ENCODE data around the gene LRRC72. TPM values are rescaled to one million over a fixed set of nuclear protein-coding genes. Genes with fewer than 3 reads are reported as not detected.

Gene LRRC72
- not detected for total RNA-seq (2021; ENCODE audit: unreplicated experiment)
- polyA plus RNA-seq (2012; ENCODE audit: insufficient read length), result not detected
- not detected for Bru-seq, nascent RNA
- not detected for BruChase-seq, experiment 1, labeled RNA remaining after a 2-hour chase
- not detected for BruChase-seq, experiment 2, labeled RNA remaining after a 6-hour chase
- long read RNA-seq, result 0 reads

- BruUV-seq (replicated peaks), result no TSS peak
- ATAC-seq, result no peak
- in situ Hi-C loops (cut with HindIII; ENCODE audit: low pct_unique_long_range_greater_than_20kb, low sequenced_read_pairs), result no loop called here
- ChIA-PET POLR2A (no interaction called here), CTCF (interaction anchor here (0.7 kb wide), 1 partner anchor 615 kb away, joined by 4 read pairs; no protein-coding TSS in a partner anchor)
- Histone ChIP-seq H3K27ac (ENCODE audit: low read length) (no peak within 1 kb of the TSS), H3K27me3 (ENCODE audit: control insufficient read depth, insufficient read depth, low read length) (no peaks in the 10 kb centered on the region; the same call in 1 of the 2 replicates), H3K9me3 (ENCODE audit: control insufficient read depth, insufficient read depth, low read depth, low read length) (no peaks in the 10 kb centered on the region), H3K4me3 (ENCODE audit: low read depth in 2 of 2, low read length in 2 of 2) (no peak within 1 kb of the TSS), H3K36me3 (ENCODE audit: control insufficient read depth, insufficient read depth, low read length) (no peaks in the 10 kb centered on the region), H3K4me1 (ENCODE audit: control insufficient read depth, insufficient read depth, low read length) (no peaks in the 10 kb centered on the region)
- intact Hi-C loops (cut with micrococcal nuclease; ENCODE audit: unreplicated experiment), result no loop called here
- TF ChIP-seq TCF7L2 (IDR thresholded peaks at IDR 0.05; ENCODE audit: low read depth, low read length) (no peak), SIN3A (IDR thresholded peaks at IDR 0.05; ENCODE audit: borderline replicate concordance, insufficient read depth, low read depth, low read length) (no peak), REST (IDR thresholded peaks at IDR 0.05; ENCODE audit: insufficient read depth in 1 of 2, low read depth in 2 of 2, low read length in 1 of 2) (no peak), CTCF (IDR thresholded peaks at IDR 0.05) (no peak), POLR2AphosphoS5 (IDR thresholded peaks at IDR 0.05; ENCODE audit: low read depth, low read length) (no peak)
- no peak for DNase-seq (ENCODE audit: low read depth, low spot score)
Observed at GRCh38 chr7:16526742-16527540, at the start of gene LRRC72. Gene LRRC72 (plus strand): TSS chr7:16526825. CDS start chr7:16526953, 128 bp downstream.

GRCh38 chr7:16479161-16479560 is 47.5 kb upstream of the LRRC72 start:
- no peaks in the 10 kb centered on the region for H3K4me1 ChIP-seq (ENCODE audit: control insufficient read depth, insufficient read depth, low read length)
- CTCF ChIA-PET, result no interaction called here
- no peaks in the 10 kb centered on the region for H3K9me3 ChIP-seq (ENCODE audit: control insufficient read depth, insufficient read depth, low read depth, low read length)
- in situ Hi-C loops (cut with HindIII; ENCODE audit: low pct_unique_long_range_greater_than_20kb, low sequenced_read_pairs) (no loop called here), intact Hi-C loops (cut with micrococcal nuclease; ENCODE audit: unreplicated experiment) (no loop called here)
- H3K27me3 ChIP-seq (ENCODE audit: control insufficient read depth, insufficient read depth, low read length), result no peaks in the 10 kb centered on the region
- H3K27ac ChIP-seq (ENCODE audit: low read length), result no peak overlapping the region
- no peak overlapping the region for H3K4me3 ChIP-seq (ENCODE audit: low read depth in 2 of 2, low read length in 2 of 2)
- POLR2A ChIA-PET, result no interaction called here
- no peaks in the 10 kb centered on the region for H3K36me3 ChIP-seq (ENCODE audit: control insufficient read depth, insufficient read depth, low read length)
- no peak for TF ChIP-seq CTCF (IDR thresholded peaks at IDR 0.05)
- no peak for TF ChIP-seq SIN3A (IDR thresholded peaks at IDR 0.05; ENCODE audit: borderline replicate concordance, insufficient read depth, low read depth, low read length)
- TF ChIP-seq TCF7L2 (IDR thresholded peaks at IDR 0.05; ENCODE audit: low read depth, low read length), result no peak
- no peak for TF ChIP-seq REST (IDR thresholded peaks at IDR 0.05; ENCODE audit: insufficient read depth in 1 of 2, low read depth in 2 of 2, low read length in 1 of 2)
- no peak for TF ChIP-seq POLR2AphosphoS5 (IDR thresholded peaks at IDR 0.05; ENCODE audit: low read depth, low read length)
- DNase-seq (ENCODE audit: low read depth, low spot score) (no peak), ATAC-seq (no peak)
- BruUV-seq (replicated peaks), result no TSS peak
